Measurements from ENCODE around the gene MRPL4.

The MRPL4 gene

DNA sequence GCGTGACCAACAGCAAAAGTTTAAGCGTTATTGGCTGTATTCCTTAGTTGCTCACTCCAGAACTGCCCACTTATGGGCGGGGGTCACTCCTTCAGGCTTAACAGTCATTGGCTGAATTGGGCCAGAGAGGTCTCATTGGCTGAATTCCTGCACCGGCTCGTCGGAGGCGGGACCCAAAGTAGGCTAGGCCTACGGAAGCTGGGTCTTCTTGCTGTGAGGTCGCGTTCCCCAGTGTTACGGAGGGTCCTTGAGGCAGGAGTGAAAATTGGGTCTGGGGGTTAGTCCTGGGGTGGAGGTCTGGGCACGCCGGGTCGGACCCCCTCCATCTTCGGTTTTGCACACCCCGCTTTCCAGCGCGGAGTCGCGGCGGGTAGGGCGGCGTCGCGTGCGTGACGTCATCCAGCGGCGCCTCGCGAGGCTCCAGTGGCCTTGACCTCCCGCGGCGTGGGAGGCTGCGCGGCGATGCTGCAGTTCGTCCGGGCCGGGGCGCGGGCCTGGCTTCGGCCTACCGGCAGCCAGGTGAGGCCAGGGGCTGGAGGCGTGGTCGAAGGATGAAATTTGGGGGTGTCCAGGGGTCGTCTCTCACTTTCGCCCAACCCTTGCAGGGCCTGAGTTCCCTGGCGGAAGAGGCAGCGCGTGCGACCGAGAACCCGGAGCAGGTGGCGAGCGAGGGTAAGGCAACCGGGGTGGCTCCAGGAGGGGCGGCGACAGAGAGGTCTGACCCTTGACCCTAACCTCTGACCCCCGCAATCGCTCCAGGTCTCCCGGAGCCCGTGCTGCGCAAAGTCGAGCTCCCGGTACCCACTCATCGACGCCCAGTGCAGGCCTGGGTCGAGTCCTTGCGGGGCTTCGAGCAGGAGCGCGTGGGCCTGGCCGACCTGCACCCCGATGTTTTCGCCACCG lies at the start of gene MRPL4:
Gene MRPL4 (plus strand): TSS at position 423 of the 903 bp plus-strand sequence. CDS start 40 bp downstream, at position 463.
- DNase-seq: peak; percentile 93

DNA sequence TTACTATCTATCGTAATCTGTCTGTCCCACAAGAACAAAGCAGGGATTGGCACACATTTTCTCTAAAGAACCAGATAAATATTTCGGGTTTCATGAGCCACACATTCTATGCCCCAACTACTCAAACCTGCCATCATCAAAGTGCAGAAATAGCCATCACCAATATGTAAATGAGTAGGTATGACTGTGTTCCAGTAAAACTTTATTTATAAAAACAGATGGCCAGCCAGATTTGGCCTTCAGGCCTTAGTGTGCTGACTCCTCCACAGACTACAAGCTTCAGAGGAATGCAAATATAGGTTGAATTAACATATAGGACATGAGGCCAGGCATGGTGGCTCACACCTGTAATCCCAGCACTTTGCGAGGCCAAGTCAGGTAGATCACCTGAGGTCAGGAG lies 48.3 kb upstream of the MRPL4 start:
- no peak for DNase-seq

DNA sequence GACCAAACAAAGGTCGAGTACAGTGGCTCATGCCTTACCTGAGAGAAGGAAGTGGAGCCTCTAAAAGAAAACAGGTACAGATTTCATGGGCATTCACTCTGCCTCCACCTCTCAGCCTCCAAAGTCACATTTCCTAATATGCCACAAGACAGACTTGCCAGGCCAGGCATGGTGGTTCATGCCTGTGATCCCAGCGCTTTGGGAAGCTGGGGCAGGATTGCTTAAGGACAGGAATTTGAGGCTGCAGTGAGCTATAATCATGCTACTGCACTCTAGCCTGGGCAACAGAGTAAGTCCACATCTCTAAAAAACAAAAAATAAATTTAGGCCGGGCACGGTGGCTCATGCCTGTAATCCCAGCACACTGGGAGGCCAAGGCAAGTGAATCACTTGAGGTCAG lies 46.4 kb upstream of the MRPL4 start:
- no peak for DNase-seq

DNA sequence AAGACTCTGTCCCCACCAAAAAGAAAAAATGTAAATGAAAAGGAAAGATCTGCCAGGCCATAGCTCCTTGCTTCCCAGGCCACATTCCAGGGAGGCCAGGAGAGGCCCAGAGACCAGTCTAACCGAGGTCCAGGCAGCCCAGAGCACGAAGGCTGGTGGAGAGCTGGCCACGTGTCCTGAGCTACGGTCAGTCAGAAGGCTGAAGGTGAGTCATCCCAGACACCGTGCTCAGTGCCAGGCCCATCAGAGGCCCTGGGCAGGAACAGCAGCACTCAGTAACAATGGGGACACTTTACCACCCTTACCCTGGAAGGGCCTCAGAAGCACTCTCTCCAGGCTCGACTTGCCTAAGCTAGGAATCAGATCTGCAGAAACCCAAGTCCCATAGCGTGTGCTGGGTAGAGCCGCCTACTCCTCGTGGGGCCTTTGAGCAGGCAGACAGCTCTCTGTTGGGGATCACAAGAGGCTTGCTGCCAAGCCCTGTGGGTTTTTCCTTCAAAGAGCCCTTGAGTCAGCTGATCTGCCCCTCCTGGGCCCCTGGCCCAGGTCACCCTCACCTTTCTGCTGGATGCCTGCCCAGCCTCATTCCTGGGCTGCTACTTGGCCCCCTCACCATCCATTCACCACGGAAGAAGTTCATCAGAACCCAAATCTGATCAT lies 45.7 kb upstream of the MRPL4 start:
- no peak for DNase-seq

DNA sequence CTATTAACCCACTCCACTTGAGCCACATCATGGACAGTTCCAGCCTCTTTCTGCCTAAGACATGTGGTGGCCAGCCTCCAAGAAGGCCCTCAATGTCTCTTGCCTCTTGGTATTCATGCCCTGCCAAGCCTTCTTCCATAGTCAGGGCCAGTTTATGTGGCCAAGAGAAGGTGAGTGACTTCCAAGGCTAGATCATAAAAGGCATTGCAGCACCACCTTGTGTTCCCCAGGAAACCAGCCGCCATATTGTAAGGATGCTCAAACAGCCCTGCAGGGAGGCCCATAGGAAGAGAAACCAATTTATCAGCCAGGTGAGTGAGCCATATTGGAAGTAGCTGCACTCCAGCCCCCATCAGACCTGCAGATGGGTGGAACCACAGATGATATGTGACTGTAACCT lies 45.0 kb upstream of the MRPL4 start:
- no peak for DNase-seq

DNA sequence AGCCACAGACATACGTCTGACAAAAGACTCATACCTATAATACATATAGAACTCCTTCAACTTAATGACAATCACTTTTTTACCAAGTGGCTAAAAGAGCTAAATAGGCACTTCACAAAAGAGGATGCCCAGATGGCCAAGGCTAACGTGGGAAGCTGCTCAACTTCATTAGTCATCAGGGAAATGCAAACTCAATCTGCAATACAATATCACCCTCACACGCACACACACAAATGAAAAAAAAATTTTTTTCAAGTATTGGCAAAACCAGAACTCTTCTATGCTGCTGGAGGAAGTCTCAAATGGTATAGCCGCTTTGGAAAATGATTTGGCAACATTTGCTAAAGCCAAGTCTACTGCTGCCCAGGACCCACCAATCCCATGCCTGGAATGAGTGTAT lies 42.7 kb upstream of the MRPL4 start:
- DNase-seq: no peak

DNA sequence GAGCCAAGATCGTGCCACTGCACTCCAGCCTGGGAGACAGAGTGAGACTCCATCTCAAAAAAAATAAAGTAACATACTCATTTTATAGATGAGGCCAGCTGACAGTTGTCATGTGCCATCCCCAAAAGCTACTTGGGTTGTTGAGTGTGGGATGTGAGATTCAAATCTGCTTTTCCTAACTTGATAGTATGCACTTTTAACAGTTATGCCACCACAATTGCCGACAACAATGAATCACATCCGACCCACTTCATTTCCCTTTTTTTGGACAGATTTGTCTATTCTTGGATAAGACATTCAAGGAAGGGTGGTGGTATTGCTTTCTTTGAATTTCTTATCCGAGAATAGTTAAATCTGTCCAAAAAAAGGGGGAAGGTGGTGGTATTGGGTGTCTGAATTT lies 41.0 kb upstream of the MRPL4 start:
- DNase-seq: no peak

DNA sequence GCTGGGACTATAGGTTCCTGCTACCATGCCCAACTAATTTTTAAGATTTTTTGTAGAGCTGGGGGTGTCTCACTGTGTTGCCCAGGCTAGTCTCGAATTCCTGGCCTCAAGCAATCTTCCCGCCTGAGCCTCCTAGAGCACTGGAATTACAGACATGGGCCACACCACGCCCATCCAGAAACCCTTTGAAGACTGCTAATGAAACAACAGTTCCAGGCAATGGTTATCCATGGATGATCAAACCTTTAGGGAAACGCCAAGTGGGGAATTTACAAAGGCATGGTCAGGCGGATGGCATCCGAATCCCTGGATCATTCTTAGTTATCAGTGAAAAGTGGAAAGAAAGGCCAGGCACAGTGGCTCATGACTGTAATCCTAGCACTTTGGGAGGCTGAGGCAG lies 40.3 kb upstream of the MRPL4 start:
- no peak for DNase-seq

DNA sequence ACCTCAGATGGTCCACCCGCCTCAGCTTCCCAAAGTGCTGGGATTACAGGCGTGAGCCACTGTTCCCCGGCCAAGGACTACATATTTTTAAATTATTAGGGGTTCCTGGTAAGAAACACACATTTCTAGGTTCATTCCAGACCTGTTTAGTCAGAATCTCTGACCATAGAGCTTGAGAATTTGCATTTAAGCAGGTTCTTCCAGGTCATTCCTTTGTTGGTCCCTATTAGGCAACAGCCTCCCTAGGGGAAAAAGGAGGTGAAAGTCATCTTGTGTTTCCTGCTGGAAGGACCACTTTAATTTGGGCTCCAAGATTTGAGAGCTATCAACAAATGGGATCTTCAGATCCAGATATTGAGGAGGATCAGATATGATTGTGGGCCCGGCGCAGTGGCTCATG lies 37.2 kb upstream of the MRPL4 start:
- DNase-seq: no peak

DNA sequence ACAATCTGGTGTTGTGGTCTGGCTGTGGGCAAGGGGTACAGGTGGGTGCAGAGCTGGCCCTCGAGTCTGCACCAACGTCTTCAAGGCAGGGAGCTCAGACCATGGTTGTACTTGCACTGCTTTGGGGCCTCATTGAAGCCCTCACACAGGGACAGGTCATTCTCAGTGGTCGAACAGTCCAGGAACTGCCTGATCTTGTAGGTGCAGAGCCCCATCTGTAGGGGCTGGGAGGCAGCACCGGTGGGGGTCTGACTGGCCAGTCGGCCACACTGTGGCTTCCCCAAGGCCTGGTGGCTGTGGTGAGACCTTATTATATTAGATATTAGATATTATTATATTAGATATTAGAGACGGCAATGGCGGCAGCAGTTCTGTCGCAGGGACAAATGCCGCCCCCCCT lies 34.9 kb upstream of the MRPL4 start:
- DNase-seq: no peak

DNA sequence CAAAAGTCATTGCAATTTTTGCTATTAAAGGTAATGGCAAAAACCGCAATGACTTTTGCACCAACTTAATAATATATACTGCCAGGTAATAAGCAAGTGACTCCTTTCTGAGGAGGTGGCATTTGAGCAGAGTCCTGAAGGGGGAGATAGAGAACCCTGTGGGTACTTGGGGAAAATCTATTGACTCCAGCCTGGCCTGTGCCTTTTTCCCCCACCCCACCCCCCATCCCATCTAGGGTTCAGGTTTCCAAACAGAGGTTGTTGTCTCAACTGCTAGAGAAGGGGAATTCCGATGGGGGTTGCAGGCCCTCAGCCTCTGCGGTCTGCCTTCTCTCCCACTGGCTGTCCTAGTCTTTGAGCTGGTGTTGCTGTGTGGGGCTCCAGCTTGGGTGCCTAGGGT lies 32.3 kb upstream of the MRPL4 start:
- no peak for DNase-seq

DNA sequence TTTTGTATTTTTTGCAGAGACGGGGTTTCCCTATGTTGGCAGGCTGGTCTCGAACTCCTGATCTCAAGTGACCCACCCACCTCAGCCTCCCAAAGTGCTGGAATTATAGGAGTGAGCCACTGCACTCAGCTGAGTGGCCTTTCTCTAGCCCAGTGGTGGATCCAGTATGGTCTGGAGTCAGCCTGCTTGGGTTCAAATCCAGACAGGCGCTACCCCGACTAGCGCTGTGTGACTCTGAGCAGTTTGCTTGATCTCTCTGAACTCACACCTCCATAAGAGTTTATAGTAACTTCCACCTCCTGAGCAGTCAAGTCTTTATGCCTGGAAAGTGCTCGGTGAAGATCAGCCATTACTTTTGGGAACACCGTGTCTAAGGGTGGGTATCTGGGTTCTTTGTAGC lies 31.3 kb upstream of the MRPL4 start:
- DNase-seq: no peak

DNA sequence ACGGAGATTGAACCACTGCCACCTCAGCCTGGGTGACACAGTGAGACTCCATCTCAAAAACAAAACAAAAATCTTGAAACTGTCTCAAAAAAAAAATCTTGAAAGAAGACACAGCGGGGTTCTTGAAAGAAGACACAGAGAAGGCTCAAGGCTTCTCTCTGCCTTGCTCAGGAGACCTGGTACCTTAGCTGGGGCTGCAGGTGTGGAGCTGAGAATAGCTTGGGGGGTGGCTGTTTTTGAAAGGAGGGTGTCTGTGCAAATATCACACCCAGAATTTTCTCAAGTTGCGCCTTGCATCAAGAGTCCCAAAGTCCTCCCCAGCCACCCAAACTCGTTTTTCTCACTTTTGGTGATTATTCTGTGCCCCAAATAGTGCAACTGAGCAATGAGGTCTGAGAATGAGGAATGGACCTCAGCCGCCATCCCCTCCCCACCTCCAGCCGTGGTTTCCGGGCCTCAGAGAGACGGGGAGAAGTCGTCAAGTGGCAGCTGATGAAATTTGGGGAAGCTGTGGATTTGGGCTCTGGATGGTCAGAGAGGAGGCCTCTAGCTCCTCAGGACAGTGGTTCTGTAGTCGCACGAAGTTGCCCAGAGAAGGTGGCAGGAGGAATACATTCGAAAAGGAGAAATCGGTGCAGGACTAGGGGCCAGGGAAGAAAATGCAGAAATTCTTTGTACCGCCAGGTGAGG lies 29.7 kb upstream of the MRPL4 start:
- no peak for DNase-seq

DNA sequence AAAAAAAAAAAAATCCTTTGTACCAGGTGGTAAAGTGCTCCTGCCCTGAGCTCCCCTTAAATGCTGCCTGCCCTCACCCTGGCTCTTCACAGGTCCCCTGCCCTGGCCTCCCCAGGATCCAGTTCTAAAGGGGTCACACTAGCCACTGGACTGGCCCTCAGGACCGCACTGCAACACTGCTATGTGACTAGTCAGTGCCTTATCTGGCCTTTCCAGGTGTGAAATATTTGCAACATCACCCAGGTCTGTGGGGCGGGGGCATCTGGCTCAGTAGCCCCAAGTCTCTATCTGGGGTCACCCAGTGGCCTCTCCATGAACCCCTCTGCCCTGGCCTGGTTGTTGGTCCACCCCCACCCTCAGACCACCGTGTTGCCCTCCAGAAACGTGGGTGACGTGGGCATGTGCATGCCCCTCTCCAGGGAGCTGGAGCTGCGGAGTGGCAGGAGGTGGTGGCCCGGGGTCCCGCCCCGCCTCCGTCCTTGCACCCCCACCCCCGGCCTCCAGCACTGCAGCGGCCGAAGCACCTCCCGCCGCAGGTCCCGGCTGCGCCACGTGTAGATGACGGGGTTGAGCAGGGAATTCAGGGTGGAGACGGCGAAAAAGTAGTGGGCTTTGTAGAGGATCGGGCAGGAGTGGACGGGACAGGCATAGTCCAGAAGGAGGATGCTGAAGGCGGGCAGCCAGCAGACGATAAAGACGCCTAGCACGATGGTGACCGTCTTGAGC lies 28.4 kb upstream of the MRPL4 start:
- no peak for DNase-seq

DNA sequence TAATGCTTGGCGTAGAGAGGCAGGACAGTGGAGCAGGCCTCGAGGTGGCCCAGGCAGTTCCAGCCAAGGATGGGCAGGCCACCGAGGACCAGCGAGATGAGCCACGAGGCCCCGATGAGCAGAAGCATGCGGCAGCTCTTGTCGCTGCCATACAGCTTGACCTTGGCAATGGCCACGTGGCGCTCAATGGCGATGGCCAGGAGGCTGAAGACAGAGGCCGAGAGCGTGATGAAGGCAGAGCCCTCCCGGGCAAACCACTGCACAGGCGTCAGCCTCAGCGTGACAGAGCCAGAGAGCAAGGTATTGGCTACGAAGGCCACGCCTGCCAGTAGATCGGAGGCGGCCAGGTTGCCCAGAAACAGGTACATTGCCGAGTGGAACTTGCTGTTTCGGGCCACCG lies 27.7 kb upstream of the MRPL4 start:
- no peak for DNase-seq

DNA sequence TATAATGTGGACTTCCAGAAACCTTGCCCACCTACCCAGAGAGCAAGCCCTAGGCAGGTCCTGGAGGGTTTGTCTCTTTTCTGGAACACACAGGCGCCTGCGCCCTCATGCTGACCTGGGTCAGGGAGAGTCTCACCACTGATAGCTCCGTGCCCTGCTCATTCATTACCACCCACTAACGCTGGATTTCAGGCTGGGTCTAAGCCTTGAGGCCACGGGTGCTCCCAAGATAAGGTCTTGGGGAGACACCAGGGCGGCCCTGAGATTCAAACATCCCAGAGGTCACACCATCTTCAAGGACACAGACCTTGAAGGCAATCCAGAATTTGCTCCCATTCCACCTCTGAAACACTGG lies 26.0 kb upstream of the MRPL4 start:
- no peak for DNase-seq

DNA sequence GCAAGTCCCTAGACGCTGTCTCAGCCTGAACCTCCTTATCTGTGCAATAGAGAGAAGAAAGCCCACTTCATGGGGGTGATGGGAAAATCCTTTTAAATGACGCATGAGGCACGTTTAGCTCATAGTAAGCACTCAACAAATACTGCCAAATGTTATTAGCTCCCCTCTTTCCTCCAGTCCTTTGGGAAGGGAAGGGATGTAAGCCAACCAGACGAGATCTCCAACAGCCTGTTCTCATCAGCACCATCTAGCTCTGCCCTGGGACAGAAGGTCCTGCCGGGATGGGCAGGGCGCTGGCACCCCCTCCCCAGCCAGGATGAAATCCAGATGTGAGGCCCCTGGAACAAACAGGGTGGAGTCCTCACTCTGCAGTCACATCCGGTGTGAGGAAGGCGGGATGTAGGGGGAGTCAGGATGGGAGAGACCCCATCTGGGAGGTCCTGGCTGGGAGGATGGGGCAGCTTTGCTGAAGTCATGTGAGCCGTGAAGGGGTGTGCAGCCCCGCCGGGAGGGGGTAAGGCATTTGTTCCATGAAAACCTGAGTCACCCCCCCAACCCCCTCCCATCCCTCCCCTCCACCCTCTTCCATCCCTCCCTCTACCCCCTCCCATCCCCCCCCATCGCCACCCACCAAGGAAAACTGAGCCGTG lies 25.5 kb upstream of the MRPL4 start:
- DNase-seq: no peak

DNA sequence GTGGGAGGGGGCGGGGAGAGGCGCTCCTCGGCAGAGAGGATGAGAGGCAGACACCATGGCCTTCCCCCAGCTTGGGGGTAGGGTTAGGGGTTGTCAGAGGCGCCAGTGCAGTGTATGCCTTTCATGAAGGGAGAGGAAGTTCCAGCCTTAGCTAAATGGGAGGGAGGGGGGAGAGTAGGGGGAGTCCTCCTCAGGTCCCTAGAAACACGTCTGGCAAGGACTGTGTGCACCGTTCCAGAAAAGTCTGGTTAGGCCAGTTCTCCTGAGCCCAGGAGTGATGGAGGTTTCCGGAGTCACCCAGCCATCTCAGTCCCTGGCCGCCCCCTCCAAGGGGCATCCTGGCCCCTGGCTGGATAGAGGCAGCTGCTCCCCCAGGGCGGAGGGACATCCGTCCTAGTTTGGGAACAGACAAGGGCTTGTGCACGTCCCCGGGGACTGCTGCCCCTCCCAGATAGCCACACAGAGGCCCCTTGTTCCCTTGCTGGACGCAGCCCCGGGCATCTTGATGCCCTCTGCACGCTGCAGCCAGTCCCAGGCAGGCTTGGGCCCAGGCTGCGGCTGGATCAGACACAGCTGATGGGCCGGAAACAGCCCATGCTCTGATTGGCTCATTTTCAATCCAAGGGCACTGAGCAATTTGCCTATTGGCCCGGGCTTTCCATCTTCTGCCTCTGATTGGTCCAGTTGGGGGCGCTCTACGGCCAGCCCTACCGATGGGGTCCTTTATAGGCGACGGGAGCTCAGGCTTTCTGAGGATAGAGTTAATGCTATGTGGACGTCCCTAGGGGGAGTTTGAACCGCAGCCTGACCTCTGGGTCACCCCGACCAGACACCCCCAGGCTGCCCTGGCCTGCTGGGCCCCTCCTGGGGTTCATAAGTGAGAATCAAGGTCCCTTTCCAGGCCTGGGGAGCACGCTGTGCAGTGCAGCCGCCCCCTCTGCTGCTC lies 24.7 kb upstream of the MRPL4 start:
- DNase-seq: no peak

DNA sequence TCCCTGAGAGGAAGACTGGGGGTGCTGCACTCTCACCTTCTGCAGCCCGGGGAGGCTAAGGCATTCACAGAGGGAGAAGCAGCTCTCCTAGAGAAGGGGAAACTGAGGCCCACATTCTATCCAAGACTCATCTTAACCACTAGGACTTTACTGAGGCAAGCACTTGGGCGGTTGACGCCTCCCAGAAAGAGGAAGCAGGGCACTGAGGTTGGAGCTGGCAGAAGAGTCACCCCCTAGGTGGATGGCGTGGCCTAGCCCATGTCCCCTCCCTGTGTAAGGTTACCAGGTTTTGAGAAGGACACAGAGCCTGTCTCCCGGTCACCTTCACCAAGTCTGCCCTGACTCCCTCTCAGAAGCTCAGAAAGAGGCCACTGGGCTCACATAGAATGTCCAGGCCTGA lies 23.6 kb upstream of the MRPL4 start:
- DNase-seq: no peak

DNA sequence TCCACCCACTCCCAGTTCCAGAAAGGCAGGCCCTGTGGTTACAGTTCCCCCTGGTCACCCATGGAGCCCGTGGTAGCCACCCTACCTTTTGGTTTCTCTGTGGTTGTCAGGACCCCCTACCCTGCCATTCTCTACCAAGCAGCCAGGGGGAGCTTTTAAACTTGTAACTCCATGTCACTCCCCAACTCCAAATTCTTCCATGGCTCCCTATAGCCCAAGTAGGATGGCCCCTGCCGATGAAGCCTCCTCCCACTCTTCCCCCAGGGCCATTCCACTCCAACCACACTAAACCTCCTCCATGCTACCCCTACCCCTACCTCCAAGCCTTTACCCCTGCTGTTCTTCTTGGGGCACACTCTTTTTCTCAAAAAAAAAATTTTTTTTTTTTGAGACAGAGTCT lies 23.1 kb upstream of the MRPL4 start:
- DNase-seq: peak; percentile 39

DNA sequence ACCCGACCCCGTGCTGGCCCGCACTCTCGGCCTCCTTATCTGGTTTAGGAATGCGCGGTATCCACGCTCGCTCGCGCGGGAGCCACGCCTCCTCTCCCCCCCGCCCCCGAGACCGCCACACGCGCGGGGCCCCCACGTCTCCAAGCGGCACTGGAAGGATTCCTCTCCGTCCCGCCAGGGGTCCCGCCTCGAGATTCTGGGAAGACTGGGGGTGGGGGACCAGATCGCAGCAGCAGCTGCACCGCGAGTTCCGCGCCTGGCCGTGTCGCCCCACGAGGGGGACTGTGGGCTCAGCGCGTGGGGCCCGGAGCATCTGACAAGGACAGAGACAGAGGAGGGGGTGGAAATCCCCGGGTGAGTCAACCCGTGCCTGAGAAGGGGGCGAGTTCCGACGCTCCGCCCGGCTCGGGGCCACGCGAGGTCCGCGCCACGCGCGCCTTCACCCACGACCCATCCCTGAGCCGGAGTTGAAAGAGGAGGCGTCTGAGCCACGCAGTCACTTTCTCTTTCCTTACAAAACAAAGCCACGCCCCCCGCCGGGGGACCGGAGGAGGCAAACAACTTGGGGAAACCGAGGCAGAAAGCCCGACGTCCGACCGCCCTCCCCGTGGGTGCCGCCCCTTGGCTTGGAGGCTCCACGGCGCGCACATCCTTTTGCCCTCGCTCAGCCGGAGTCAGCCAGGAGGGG lies 21.7 kb upstream of the MRPL4 start:
- peak; percentile 82 for DNase-seq
